Astrocyte of the cerebellum (primary cell): ENCODE measurements around the gene NFIA.

Experiments
- DNase-seq: peaks from one replicate; pipeline ENCODE4 v3.0.0-alpha.2; 2011; ENCODE audit warnings: low read depth
- H3K4me3 ChIP-seq: 2 replicates; pipeline ENCODE4 v1.5.1; 2011; ENCODE audit warnings: mild to moderate bottlenecking, low read depth, low read length, moderate library complexity
- in situ Hi-C: cut with HindIII; loops from 2 replicates; pipeline ENCODE4 v1.10.0; 2017; ENCODE audit warnings: low sequenced_read_pairs
- TF ChIP-seq, protein P1 (sequence below): IDR thresholded peaks from 2 replicates; pipeline ENCODE4 v1.5.1; 2012; ENCODE audit warnings: low read length, low read depth, moderate library complexity, mild to moderate bottlenecking; ENCODE audit errors: missing control alignments

The NFIA gene

DNA sequence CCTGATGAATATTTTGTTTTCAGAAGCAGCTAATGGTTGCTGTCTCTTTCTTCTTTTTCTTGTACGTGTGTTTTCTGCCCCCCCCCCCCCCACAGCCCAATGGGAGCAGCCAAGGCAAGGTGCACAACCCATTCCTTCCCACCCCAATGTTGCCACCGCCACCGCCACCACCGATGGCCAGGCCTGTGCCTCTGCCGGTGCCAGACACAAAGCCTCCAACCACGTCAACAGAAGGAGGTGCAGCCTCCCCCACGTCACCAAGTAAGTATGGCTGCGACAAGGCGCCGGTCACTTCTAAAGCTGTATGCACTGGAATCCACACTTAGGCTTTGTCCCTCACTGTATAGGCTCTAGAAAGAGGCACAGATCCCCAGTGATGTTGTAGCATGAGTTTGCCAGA lies 324.1 kb downstream of the NFIA start:
- no peak overlapping the region for H3K4me3 ChIP-seq
- DNase-seq = no peak
- TF ChIP-seq, protein P1, sequence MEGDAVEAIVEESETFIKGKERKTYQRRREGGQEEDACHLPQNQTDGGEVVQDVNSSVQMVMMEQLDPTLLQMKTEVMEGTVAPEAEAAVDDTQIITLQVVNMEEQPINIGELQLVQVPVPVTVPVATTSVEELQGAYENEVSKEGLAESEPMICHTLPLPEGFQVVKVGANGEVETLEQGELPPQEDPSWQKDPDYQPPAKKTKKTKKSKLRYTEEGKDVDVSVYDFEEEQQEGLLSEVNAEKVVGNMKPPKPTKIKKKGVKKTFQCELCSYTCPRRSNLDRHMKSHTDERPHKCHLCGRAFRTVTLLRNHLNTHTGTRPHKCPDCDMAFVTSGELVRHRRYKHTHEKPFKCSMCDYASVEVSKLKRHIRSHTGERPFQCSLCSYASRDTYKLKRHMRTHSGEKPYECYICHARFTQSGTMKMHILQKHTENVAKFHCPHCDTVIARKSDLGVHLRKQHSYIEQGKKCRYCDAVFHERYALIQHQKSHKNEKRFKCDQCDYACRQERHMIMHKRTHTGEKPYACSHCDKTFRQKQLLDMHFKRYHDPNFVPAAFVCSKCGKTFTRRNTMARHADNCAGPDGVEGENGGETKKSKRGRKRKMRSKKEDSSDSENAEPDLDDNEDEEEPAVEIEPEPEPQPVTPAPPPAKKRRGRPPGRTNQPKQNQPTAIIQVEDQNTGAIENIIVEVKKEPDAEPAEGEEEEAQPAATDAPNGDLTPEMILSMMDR = no peak
- in situ Hi-C loops = no loop called here

DNA sequence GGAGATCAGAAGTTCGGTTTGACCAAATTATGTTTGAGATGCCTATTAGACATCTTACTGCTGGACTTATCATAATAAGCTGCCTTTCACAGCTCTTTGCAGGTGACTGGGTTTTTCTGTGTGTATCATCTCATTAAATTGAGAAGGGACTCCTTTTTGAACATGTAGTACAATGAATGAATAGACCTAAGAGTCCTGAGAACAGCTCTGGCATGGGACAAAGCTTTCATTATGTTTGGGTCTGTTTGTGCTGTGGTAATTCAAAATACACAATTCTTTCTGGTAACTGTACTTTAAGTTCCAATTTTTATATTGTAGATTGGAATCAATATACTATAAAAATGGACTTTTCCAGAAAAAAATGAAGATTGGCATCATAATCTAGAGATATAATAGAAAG lies 330.2 kb downstream of the NFIA start:
- in situ Hi-C loops = no loop called here
- no peak for DNase-seq
- H3K4me3 ChIP-seq = no peak overlapping the region
- TF ChIP-seq, protein P1 = no peak

DNA sequence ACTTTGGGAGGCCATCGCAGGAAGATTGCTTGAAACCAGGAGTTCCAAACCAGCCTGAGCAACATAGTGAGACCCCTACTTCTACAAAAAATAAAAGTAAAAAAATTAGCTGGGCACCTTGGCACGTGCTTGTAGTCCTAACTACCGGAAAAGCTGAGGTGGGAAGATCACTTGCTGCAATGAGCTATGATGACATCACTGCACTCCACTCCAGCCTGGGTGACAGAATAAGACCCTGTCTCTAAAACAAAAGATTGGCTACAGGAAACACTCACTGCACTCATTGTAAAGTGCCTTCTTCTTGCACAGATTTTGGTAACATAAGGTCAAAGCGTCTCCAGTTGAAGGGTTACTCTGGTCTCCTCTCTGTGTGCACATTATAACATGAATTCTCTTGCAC lies 336.8 kb downstream of the NFIA start:
- in situ Hi-C loops = no loop called here

DNA sequence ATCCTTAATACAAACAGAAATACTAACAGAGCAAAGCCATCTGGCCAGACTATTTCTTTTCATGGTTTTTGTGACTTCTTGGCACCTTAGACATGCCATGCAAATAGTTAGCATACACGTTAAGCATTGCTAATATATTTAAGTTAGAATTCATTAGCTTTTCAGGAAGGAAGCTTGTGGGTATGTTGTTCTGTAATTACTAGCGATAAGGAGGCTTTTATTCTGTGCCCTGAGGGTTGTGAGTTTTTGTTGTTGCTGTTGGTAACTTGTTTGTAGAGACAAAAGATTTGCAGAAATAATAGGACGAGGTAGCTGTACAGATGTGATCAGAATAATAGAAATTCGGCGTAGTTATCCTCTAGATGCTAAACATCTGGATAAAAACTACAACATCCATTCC lies 337.3 kb downstream of the NFIA start:
- H3K4me3 ChIP-seq = no peak overlapping the region
- in situ Hi-C loops = no loop called here
- no peak for DNase-seq
- TF ChIP-seq, protein P1 = no peak

More for the DNA sequence above, 336.8 kb downstream of the NFIA start:
- DNase-seq = no peak
- no peak overlapping the region for H3K4me3 ChIP-seq
- TF ChIP-seq, protein P1 = no peak

DNA sequence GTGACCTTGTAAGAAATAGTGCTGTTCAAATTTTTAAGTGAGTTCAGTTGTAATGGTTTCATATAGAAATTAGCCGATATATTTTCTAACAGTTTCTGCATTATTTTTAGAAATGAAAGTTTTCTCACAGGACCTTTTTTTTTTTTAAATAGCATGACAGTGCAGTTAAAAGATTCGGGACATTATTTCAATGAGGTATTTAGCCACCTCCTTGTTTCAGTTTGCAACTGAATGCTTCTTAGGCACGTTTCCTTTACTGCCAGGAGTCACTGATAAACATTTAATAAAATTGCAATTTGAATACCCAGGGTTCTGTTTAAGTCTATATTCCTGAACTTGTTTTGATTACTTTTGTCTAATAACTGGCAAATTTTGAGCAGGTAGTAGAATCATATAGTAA lies 337.9 kb downstream of the NFIA start:
- no peak overlapping the region for H3K4me3 ChIP-seq
- TF ChIP-seq, protein P1 = no peak
- DNase-seq = no peak
- in situ Hi-C loops = no loop called here

DNA sequence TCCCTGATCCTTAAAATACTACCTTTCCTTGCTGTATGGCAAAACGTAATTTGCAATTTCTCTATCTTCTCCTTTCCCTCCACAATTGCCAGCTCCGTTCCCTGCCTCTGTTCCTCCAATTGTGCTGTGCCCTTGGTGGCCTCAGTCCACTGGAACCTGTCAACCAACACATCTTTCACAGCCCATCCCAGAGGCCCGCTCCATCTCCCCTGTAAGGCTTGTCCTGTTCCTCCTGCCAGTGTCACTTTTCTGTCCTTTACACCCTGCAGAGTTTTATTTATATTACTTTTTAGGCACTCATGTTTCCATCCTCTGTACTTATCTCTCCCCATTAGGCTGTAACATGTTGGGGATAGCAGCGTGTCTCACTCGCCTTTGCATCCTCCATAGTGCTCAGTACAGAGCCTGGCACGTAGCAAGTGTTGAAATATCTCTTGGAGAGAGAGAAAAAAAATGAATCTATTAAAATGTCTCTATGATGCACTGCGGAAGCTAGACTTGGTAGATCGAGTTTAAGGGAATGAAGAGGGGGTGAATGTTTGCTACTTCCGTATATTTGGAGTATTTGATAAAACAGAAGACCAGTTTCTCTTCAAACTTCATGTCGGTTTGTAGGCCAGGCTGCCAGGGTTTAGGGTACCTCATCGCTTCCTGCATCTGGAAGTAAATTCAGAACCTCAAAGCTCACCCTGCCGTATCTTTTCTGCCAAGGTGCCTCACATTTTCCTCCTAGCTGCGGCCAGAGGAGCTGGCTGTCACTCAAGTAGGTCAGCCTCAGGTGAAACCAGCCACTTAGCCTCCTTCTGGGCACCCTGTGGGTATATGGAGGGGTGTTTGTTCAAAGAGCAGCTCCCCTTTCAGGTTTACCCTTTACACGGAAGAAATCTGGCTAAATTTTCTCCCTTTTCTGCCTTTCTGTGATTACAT lies 338.8 kb downstream of the NFIA start:
- no peak for DNase-seq
- in situ Hi-C loops = no loop called here
- TF ChIP-seq, protein P1 = no peak
- no peak overlapping the region for H3K4me3 ChIP-seq
